ENCODE results near the gene ANKRD33B.

DNA sequence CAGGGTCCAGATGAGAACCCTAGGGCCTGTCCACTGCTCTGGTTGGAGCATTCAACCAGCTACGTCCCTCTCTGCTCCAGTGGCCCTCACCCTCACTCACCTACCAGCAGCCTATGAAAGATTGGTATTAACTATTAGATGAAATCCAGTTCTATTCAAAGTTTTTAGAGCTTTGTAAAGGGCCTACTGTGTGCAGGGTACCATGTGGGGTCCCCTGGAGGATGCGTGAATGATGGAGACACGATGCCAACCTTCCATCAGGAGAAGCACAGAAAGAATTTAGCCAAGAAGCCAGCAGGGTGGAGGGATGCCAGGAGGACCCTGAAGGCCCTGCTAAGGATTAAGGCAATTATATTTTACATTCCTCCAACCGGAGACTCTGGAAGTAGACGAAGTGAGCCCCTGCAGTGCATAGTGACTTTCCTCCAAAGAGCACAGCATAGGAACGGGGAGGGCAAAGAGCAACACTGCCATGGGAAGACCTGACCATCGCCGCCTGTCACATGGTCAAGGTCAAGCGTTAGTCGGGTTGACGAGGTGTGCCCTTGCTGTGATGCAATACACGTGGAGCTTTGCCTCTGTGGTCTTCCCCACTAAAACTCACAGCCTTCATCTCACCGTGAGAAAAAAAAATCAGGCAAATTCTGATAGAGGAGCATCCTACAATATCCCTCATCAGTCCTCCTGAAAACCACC lies 22.8 kb upstream of the ANKRD33B start:
- TF ChIP-seq JUND (IDR thresholded peaks at IDR 0.05) (no peak), POLR2A (IDR thresholded peaks at IDR 0.05; ENCODE audit: borderline replicate concordance, extremely low read depth, insufficient read depth, insufficient read length) (no peak), EZH2 (IDR thresholded peaks at IDR 0.05) (no peak), RAD21 (IDR thresholded peaks at IDR 0.05; ENCODE audit: low read depth) (no peak), POLR2AphosphoS5 (IDR thresholded peaks at IDR 0.05; ENCODE audit: low read depth, low read length) (no peak), YY1 (IDR thresholded peaks at IDR 0.05; ENCODE audit: extremely low read depth, insufficient replicate concordance, low read depth, low read length) (no peak), SP1 (IDR thresholded peaks at IDR 0.05; ENCODE audit: low read depth) (no peak), ZFX (IDR thresholded peaks at IDR 0.05) (no peak), SRF (IDR thresholded peaks at IDR 0.05; ENCODE audit: low read depth) (no peak)
- TF ChIP-seq, protein P1, sequence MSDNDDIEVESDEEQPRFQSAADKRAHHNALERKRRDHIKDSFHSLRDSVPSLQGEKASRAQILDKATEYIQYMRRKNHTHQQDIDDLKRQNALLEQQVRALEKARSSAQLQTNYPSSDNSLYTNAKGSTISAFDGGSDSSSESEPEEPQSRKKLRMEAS (IDR thresholded peaks at IDR 0.05): no peak
- TF ChIP-seq, protein P2, sequence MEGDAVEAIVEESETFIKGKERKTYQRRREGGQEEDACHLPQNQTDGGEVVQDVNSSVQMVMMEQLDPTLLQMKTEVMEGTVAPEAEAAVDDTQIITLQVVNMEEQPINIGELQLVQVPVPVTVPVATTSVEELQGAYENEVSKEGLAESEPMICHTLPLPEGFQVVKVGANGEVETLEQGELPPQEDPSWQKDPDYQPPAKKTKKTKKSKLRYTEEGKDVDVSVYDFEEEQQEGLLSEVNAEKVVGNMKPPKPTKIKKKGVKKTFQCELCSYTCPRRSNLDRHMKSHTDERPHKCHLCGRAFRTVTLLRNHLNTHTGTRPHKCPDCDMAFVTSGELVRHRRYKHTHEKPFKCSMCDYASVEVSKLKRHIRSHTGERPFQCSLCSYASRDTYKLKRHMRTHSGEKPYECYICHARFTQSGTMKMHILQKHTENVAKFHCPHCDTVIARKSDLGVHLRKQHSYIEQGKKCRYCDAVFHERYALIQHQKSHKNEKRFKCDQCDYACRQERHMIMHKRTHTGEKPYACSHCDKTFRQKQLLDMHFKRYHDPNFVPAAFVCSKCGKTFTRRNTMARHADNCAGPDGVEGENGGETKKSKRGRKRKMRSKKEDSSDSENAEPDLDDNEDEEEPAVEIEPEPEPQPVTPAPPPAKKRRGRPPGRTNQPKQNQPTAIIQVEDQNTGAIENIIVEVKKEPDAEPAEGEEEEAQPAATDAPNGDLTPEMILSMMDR (IDR thresholded peaks at IDR 0.05 in 2 of 3, conservative IDR thresholded peaks at IDR 0.05 in 1 of 3; ENCODE audit: borderline replicate concordance in 1 of 3, insufficient read depth in 1 of 3, low read depth in 2 of 3, low read length in 2 of 3): no peak
- TF ChIP-seq, protein P3, sequence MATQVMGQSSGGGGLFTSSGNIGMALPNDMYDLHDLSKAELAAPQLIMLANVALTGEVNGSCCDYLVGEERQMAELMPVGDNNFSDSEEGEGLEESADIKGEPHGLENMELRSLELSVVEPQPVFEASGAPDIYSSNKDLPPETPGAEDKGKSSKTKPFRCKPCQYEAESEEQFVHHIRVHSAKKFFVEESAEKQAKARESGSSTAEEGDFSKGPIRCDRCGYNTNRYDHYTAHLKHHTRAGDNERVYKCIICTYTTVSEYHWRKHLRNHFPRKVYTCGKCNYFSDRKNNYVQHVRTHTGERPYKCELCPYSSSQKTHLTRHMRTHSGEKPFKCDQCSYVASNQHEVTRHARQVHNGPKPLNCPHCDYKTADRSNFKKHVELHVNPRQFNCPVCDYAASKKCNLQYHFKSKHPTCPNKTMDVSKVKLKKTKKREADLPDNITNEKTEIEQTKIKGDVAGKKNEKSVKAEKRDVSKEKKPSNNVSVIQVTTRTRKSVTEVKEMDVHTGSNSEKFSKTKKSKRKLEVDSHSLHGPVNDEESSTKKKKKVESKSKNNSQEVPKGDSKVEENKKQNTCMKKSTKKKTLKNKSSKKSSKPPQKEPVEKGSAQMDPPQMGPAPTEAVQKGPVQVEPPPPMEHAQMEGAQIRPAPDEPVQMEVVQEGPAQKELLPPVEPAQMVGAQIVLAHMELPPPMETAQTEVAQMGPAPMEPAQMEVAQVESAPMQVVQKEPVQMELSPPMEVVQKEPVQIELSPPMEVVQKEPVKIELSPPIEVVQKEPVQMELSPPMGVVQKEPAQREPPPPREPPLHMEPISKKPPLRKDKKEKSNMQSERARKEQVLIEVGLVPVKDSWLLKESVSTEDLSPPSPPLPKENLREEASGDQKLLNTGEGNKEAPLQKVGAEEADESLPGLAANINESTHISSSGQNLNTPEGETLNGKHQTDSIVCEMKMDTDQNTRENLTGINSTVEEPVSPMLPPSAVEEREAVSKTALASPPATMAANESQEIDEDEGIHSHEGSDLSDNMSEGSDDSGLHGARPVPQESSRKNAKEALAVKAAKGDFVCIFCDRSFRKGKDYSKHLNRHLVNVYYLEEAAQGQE (IDR thresholded peaks at IDR 0.05; ENCODE audit: low read depth): no peak

Measured in HCT116 (cell line).